Measurements from ENCODE around the gene FAM187B. TPM values are rescaled to one million over a fixed set of nuclear protein-coding genes. Genes with fewer than 3 reads are reported as not detected.
A peak's percentile ranks its signal among the peaks of the same experiment; 100 is the strongest.

Gene FAM187B
- total RNA-seq, 2 donors from 2014 or later = not detected

GRCh38 chr19:35272954-35273649 lies 44.6 kb upstream of the FAM187B start:
- H3K4me1 ChIP-seq = peaks cover 9% of the 10 kb centered on the region
- no peak for ATAC-seq
- no peak for DNase-seq
- no peak overlapping the region for H3K27ac ChIP-seq
- intact Hi-C loops (cut with DNase I) = no loop called here
- no peaks in the 10 kb centered on the region for H3K27me3 ChIP-seq
- H3K9me3 ChIP-seq = no peaks in the 10 kb centered on the region
- no peak overlapping the region for H3K4me3 ChIP-seq
- no peak for TF ChIP-seq CTCF (IDR thresholded peaks at IDR 0.05)
- WGBS, 2 donors = 75 to 83% methylated on average over 10 of the region's 10 CpGs
- peaks cover 0 to 14% of the 10 kb centered on the region in 2 donors for H3K36me3 ChIP-seq (replicated peaks in 1 of 2; ENCODE audit: insufficient read depth in 1 of 2, low read depth in 2 of 2)

- 84 to 93% methylated on average over 16 of the region's 16 CpGs for WGBS, 2 donors
- peaks cover 11% of the 10 kb centered on the region for H3K4me1 ChIP-seq
- no peak overlapping the region for H3K4me3 ChIP-seq
- no peak overlapping the region for H3K27ac ChIP-seq
- no peak for TF ChIP-seq POLR2A (IDR thresholded peaks at IDR 0.05)
- TF ChIP-seq CTCF (IDR thresholded peaks at IDR 0.05) = no peak
- ATAC-seq (no peak), DNase-seq (peak in 1 of 4 donors; percentile 41)
- intact Hi-C loops (cut with DNase I) = no loop called here
- no peaks in the 10 kb centered on the region for H3K9me3 ChIP-seq
- peaks cover 0 to 14% of the 10 kb centered on the region in 2 donors for H3K36me3 ChIP-seq (replicated peaks in 1 of 2; ENCODE audit: insufficient read depth in 1 of 2, low read depth in 2 of 2)
- H3K27me3 ChIP-seq = no peaks in the 10 kb centered on the region
Observed at GRCh38 chr19:35272122-35272719, 43.7 kb upstream of the FAM187B start.

GRCh38 chr19:35271546-35271945 lies 43.0 kb upstream of the FAM187B start:
- 77 to 78% methylated on average over 5 to 7 of the region's 7 CpGs for WGBS, 2 donors
- Histone ChIP-seq H3K27me3 (no peaks in the 10 kb centered on the region), H3K27ac (no peak overlapping the region), H3K4me1 (peaks cover 18% of the 10 kb centered on the region), H3K36me3 (replicated peaks in 1 of 2; ENCODE audit: insufficient read depth in 1 of 2, low read depth in 2 of 2) (peaks cover 0 to 14% of the 10 kb centered on the region in 2 donors), H3K4me3 (no peak overlapping the region), H3K9me3 (no peaks in the 10 kb centered on the region)
- no peak for ATAC-seq
- TF ChIP-seq CTCF (IDR thresholded peaks at IDR 0.05) = no peak
- TF ChIP-seq POLR2A (IDR thresholded peaks at IDR 0.05) = no peak
- DNase-seq = no peak
- intact Hi-C loops (cut with DNase I) = no loop called here

- intact Hi-C loops (cut with DNase I) = no loop called here
- H3K4me3 ChIP-seq = no peak overlapping the region
Observed at GRCh38 chr19:35270381-35270811, 41.9 kb upstream of the FAM187B start.

More at GRCh38 chr19:35270381-35270811, 41.9 kb upstream of the FAM187B start:
- DNase-seq = no peak
- 80 to 85% methylated on average over 16 of the region's 16 CpGs for WGBS, 2 donors
- Histone ChIP-seq H3K27me3 (no peaks in the 10 kb centered on the region), H3K9me3 (no peaks in the 10 kb centered on the region), H3K4me1 (peaks cover 29% of the 10 kb centered on the region), H3K27ac (peak overlapping the region in 1 of 4 donors; percentile 92), H3K36me3 (replicated peaks in 1 of 2; ENCODE audit: insufficient read depth in 1 of 2, low read depth in 2 of 2) (peaks cover 0 to 14% of the 10 kb centered on the region in 2 donors)
- TF ChIP-seq CTCF (IDR thresholded peaks at IDR 0.05) = no peak
- TF ChIP-seq POLR2A (IDR thresholded peaks at IDR 0.05) = no peak
- no peak for ATAC-seq
